OCI-LY7 (cell line): ENCODE data around the gene MYO16.

Source experiments
- CTCF ChIP-seq: fragments of 200-600 bp; sonication (generic); conservative IDR thresholded peaks from 2 replicates; pipeline ENCODE4 v1.5.1; 2014; ENCODE audit warnings: mild to moderate bottlenecking, antibody characterized with exemption, low read length, moderate library complexity, mixed read lengths
- EZH2phosphoT487 ChIP-seq: fragments of 200-600 bp; sonication (generic); IDR thresholded peaks from 2 replicates; pipeline ENCODE4 v1.6.1; 2018; ENCODE audit warnings: low read depth, borderline replicate concordance, mild to moderate bottlenecking, mixed run types, antibody characterized with exemption, low read length, moderate library complexity, mixed read lengths

DNA sequence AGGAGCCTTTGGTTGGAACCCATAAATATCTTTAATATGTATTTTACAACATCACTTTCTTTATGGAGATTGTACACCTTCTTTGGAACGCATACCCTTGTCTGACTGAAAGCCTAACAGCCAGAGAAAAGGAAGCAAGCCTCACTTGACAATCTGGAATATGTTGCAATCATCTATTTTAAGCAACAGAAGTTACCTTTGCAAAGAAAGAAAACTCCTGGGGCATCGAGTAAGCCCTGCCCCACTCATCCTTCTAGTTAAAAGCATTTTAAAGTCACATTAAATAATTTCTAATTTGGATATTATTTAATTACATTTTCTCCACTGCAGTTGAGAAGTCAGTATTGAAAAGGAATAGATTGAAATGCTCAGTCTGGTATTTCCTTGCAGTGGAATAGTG, 542.7 kb downstream of the MYO16 start:
- TF ChIP-seq CTCF (no peak), EZH2phosphoT487 (no peak)
